ENCODE results near the gene RICTOR. TPM values are rescaled to one million over a fixed set of nuclear protein-coding genes. Genes with fewer than 3 reads are reported as not detected.
A peak's percentile ranks its signal among the peaks of the same experiment; 100 is the strongest.
"Not testable (repeated sequence)": the region's sequence is repeated elsewhere in the genome, so short reads cannot be mapped to it uniquely, and the experiment has no call there.

Gene RICTOR
- total RNA-seq, 2 experiments from 2014 or later = 55.6 to 64.8 TPM

DNA sequence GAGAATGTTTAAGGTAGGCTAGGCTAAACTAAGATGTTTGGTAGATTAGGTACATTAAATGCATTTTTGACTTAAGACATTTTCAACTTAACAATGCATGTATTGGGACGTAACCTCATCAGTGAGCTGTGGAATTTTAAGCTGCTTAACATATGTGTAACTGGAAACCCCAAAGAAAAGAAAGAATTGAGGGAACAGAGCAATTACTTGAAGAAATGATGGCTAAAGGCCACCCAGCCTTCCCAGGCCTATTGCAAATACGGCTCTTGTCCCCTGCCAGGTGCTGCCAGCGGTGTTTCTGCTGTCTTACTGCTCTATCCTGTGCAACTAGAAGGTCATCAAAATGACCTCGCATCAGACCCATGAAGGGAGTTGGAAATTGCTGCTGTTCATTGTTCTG lies 52.0 kb downstream of the RICTOR start:
- peaks cover 53% of the 10 kb centered on the region for H3K36me3 Mint-ChIP-seq
- ATAC-seq (ENCODE audit: low read depth) (no peak), DNase-seq (no peak)
- H3K9me3 Mint-ChIP-seq = no peaks in the 10 kb centered on the region
- H3K27ac Mint-ChIP-seq = no peak overlapping the region
- POLR2A ChIA-PET = no interaction called here
- H3K4me3 Mint-ChIP-seq = no peak overlapping the region
- peaks cover 29% of the 10 kb centered on the region for H3K4me1 Mint-ChIP-seq
- no peaks in the 10 kb centered on the region for H3K27me3 Mint-ChIP-seq

GRCh38 chr5:39021413-39021812 lies 52.8 kb downstream of the RICTOR start:
- H3K27ac Mint-ChIP-seq = no peak overlapping the region
- ATAC-seq (ENCODE audit: low read depth) (no peak), DNase-seq (no peak)
- H3K4me3 Mint-ChIP-seq = no peak overlapping the region
- POLR2A ChIA-PET = no interaction called here
- peaks cover 34% of the 10 kb centered on the region for H3K4me1 Mint-ChIP-seq
- H3K36me3 Mint-ChIP-seq = peaks cover 51% of the 10 kb centered on the region
- no peaks in the 10 kb centered on the region for H3K9me3 Mint-ChIP-seq
- no peaks in the 10 kb centered on the region for H3K27me3 Mint-ChIP-seq

DNA sequence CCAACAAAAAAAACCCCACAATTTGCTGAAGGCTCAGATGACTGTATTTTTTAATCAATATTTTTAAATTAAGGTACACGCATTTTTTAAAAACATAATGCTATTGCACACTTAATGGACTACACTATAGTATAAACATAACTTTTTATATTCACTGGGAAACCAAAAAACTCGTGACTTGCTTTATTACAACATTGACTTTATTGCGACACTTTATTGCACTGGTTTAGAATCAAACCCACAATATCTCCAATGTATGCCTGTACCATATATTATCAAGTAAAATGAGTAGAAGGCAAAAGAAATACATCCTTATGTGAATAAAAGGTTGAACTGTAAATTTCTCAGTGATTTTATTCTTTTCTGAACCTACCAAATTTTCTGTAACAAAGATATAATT lies 53.7 kb downstream of the RICTOR start:
- H3K4me1 Mint-ChIP-seq = peaks cover 40% of the 10 kb centered on the region
- ATAC-seq (ENCODE audit: low read depth) (no peak), DNase-seq (no peak)
- H3K27ac Mint-ChIP-seq = no peak overlapping the region
- peaks cover 49% of the 10 kb centered on the region for H3K36me3 Mint-ChIP-seq
- H3K9me3 Mint-ChIP-seq = no peaks in the 10 kb centered on the region
- no peaks in the 10 kb centered on the region for H3K27me3 Mint-ChIP-seq
- H3K4me3 Mint-ChIP-seq = no peak overlapping the region
- POLR2A ChIA-PET = no interaction called here

DNA sequence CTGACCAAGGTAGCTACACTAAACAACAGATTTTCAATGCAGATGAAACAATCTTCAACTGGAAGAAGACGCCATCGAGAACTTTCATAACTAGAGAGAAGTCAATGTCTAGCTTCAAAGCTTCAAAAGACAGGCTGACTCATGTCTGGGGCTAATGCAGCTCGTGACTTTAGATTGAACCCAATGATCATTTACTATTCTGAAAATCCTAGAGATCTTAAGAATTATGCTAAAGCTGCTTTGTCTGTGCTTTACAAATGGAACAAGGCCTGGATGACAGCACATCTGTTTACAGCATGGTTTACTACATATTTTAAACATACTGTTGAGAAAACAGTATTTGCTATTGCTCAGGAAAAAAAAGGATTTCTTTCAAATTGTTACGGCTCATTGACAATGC lies 54.9 kb downstream of the RICTOR start:
- Mint-ChIP-seq H3K9me3 (no peaks in the 10 kb centered on the region), H3K36me3 (peaks cover 47% of the 10 kb centered on the region), H3K27ac (no peak overlapping the region), H3K27me3 (no peaks in the 10 kb centered on the region), H3K4me3 (no peak overlapping the region), H3K4me1 (peaks cover 37% of the 10 kb centered on the region)
- POLR2A ChIA-PET = no interaction called here
- no peak for ATAC-seq (ENCODE audit: low read depth)
- DNase-seq = no peak

GRCh38 chr5:39017504-39017903 lies 56.7 kb downstream of the RICTOR start:
- peaks cover 55% of the 10 kb centered on the region for H3K36me3 Mint-ChIP-seq
- POLR2A ChIA-PET = no interaction called here
- H3K27me3 Mint-ChIP-seq = no peaks in the 10 kb centered on the region

DNA sequence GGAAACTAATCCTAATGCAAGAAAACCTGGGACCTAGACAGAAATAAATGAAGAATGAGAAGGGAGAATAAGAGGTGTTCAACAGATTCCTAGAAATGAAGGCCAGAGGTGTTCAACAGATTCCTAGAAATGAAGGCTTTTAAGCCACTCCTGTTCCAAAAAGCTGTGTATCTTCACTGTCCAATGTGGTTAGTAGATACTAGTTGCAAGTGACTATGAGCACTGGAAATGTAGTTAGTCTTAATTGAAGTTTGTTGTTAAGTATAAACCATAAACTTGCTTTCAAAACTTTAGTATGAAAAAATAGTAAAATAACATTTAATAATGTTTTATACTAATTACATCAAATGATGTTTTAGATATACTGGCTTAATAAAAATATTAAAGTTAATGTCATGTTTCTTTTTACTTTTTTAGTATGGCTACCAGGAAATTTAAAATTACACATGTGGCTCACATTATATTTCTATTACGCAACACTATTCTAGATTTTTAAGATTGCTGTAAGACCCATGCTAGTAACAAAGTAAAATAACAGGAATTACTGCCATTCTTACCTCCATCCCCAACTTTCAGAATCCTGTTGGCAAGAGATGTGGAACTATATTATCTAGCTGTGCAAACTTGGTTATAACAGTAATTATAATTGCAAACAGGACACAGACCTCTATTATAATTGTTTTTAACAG lies 57.5 kb downstream of the RICTOR start:
- Mint-ChIP-seq H3K4me3 (peak overlapping the region; percentile 63), H3K4me1 (peaks cover 26% of the 10 kb centered on the region), H3K9me3 (peaks cover 4% of the 10 kb centered on the region), H3K27me3 (no peaks in the 10 kb centered on the region), H3K36me3 (peaks cover 57% of the 10 kb centered on the region), H3K27ac (peak overlapping the region; percentile 6)
- no peak for DNase-seq
- peak; percentile 70 for ATAC-seq (ENCODE audit: low read depth)
- POLR2A ChIA-PET = no interaction called here

More at GRCh38 chr5:39017504-39017903, 56.7 kb downstream of the RICTOR start:
- no peak for ATAC-seq (ENCODE audit: low read depth)
- Mint-ChIP-seq H3K4me3 (no peak overlapping the region), H3K4me1 (peaks cover 30% of the 10 kb centered on the region), H3K9me3 (peaks cover 2% of the 10 kb centered on the region), H3K27ac (no peak overlapping the region)
- DNase-seq = no peak

- POLR2A ChIA-PET = interaction anchor here (0.6 kb wide), 1 partner anchor 159 kb away, joined by 5 read pairs; no protein-coding TSS in a partner anchor
- no peak for DNase-seq
- peaks cover 4% of the 10 kb centered on the region for H3K9me3 Mint-ChIP-seq
- no peaks in the 10 kb centered on the region for H3K27me3 Mint-ChIP-seq
- H3K27ac Mint-ChIP-seq = peak overlapping the region; percentile 43
- ATAC-seq (ENCODE audit: low read depth) = no peak
- peak overlapping the region; percentile 63 for H3K4me3 Mint-ChIP-seq
- H3K36me3 Mint-ChIP-seq = peaks cover 58% of the 10 kb centered on the region
- peaks cover 22% of the 10 kb centered on the region for H3K4me1 Mint-ChIP-seq
Measured at GRCh38 chr5:39015743-39016586, 58.2 kb downstream of the RICTOR start.

DNA sequence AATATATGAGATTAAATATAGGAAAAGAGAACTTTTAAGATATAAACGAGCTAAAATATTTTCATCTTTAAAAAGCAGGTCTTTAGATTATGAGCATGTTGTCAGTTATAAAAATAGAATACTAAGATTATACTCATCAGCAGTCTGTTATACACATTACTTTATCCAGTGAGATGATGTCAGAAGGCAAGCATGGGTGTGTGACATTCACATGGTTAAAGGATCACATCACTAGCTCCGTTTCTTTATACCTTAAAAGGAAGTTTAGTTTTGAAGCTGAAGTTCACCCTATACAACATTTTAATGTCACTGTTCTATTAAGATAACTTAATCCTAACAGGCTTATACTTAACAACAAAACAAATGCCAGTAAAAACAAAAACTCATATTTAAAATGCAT lies 59.6 kb downstream of the RICTOR start:
- Mint-ChIP-seq H3K9me3 (peaks cover 14% of the 10 kb centered on the region), H3K4me3 (no peak overlapping the region), H3K27me3 (no peaks in the 10 kb centered on the region), H3K36me3 (peaks cover 63% of the 10 kb centered on the region), H3K27ac (no peak overlapping the region), H3K4me1 (peaks cover 22% of the 10 kb centered on the region)
- no peak for DNase-seq
- POLR2A ChIA-PET = no interaction called here
- no peak for ATAC-seq (ENCODE audit: low read depth)

- POLR2A ChIA-PET = no interaction called here
- ATAC-seq (ENCODE audit: low read depth) (no peak), DNase-seq (no peak)
- H3K4me3 Mint-ChIP-seq = no peak overlapping the region
- H3K36me3 Mint-ChIP-seq = peaks cover 57% of the 10 kb centered on the region
- H3K27ac Mint-ChIP-seq = no peak overlapping the region
- H3K27me3 Mint-ChIP-seq = no peaks in the 10 kb centered on the region
- peaks cover 14% of the 10 kb centered on the region for H3K9me3 Mint-ChIP-seq
- peaks cover 22% of the 10 kb centered on the region for H3K4me1 Mint-ChIP-seq
Measured at GRCh38 chr5:39013938-39014337, 60.3 kb downstream of the RICTOR start.

DNA sequence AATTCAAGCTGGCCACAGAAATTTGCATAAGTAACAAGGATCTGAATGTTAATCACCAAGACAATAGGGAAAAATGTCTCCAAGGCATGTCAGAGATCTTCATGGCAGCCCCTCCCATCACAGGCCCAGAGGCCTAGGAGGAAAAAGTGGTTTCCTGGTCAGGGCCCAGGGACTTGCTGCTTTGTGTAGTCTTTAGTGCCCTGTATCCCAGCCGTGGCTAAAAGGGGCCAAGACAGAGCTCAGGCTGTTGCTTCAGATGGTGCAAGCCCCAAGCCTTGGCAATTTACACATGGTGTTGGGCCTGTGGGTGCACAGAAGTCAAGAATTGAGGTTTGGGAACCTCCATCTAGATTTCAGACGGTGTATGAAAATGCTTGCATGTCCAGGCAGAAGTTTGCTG lies 63.2 kb downstream of the RICTOR start:
- DNase-seq; H3K4me3 Mint-ChIP-seq; POLR2A ChIA-PET; H3K4me1 Mint-ChIP-seq; H3K27ac Mint-ChIP-seq; ATAC-seq (ENCODE audit: low read depth); H3K27me3 Mint-ChIP-seq: not testable (repeated sequence)
- Mint-ChIP-seq H3K36me3 (peaks cover 43% of the 10 kb centered on the region), H3K9me3 (peaks cover 14% of the 10 kb centered on the region)

GRCh38 chr5:39009981-39010380 lies 64.2 kb downstream of the RICTOR start:
- Mint-ChIP-seq H3K27ac (no peak overlapping the region), H3K27me3 (no peaks in the 10 kb centered on the region), H3K9me3 (peaks cover 14% of the 10 kb centered on the region), H3K36me3 (peaks cover 40% of the 10 kb centered on the region), H3K4me3 (no peak overlapping the region), H3K4me1 (peaks cover 3% of the 10 kb centered on the region)
- ATAC-seq (ENCODE audit: low read depth) (no peak), DNase-seq (no peak)
- POLR2A ChIA-PET = no interaction called here

GRCh38 chr5:39009280-39009679 lies 64.9 kb downstream of the RICTOR start:
- no peak overlapping the region for H3K27ac Mint-ChIP-seq
- H3K4me3 Mint-ChIP-seq = no peak overlapping the region
- POLR2A ChIA-PET = no interaction called here
- no peaks in the 10 kb centered on the region for H3K27me3 Mint-ChIP-seq
- H3K4me1 Mint-ChIP-seq = peaks cover 3% of the 10 kb centered on the region
- peaks cover 14% of the 10 kb centered on the region for H3K9me3 Mint-ChIP-seq
- peaks cover 40% of the 10 kb centered on the region for H3K36me3 Mint-ChIP-seq
- DNase-seq = no peak
- no peak for ATAC-seq (ENCODE audit: low read depth)

DNA sequence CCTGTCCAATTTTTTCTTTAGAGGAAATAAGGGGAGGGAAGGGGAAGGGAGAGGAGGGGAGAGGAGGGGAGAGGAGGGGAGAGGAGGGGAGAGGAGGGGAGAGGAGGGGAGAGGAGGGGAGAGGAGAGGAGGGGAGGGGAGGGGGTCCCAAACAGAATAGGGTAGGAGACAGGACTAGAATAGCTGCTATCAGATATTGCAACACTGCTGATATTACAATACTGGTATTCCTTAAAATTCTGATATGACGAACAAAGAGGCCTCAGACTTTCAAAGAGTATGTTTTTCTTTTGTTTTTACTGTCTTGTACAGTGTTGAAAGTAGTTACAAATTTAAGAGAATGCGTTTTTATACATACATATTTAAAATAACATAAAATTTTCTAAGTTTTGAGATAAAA lies 67.5 kb downstream of the RICTOR start:
- H3K4me1 Mint-ChIP-seq = peaks cover 3% of the 10 kb centered on the region
- no peak overlapping the region for H3K27ac Mint-ChIP-seq
- peaks cover 10% of the 10 kb centered on the region for H3K9me3 Mint-ChIP-seq
- POLR2A ChIA-PET = no interaction called here
- ATAC-seq (ENCODE audit: low read depth) (no peak), DNase-seq (no peak)
- H3K36me3 Mint-ChIP-seq = peaks cover 24% of the 10 kb centered on the region
- no peak overlapping the region for H3K4me3 Mint-ChIP-seq
- H3K27me3 Mint-ChIP-seq = no peaks in the 10 kb centered on the region
